GM19238 (cell line): ENCODE data around the gene RIPK3.

ENCODE experiments used
- DNase-seq: peaks from one replicate; pipeline ENCODE4 v3.0.0; 2011; ENCODE audit warnings: low spot score; ENCODE audit not compliant: insufficient read length

The RIPK3 gene

DNA sequence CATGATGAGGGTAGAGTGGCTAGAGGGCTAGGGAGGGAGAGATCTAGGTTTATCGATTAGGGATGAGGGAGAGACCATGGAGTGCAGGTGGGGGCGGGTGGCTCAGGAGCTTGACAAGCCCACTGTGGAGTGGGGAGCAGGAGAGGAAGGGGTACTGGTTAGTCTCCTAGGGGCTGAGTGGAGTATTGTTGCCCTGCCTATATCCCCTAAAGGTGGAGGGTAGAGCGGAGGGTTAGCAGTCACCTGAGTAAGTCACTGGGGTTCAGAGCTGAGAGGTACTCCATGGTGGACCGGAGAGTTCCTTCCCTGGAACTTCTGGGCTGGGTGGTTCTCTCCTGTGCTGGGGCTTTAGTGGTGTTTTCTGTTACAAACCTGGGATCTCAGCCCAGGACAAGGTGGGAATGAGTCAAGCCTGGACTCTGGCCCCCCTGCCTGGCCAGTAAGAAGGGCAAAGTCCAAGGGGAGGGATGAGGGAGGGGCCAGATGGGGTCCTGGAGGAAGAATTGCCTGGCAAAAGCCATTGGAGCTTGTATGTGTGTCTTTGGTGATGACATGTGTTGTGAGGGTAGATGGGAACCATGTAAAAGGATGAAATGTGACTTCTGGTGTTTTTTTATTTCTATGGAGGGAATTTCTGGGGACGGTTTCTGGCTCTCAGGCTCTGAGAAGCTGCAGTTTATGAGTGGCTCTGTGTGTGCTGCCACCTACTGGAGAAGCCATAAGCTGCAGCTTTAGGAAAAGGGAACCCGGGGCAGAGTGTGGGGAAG is 32.0 kb downstream of the RIPK3 start, which contains the start of gene CIDEB:
Gene CIDEB (minus strand): TSS at position 403 of the 767 bp plus-strand sequence. CDS start 119 bp downstream, at position 284.
- peak; percentile 54 for DNase-seq

DNA sequence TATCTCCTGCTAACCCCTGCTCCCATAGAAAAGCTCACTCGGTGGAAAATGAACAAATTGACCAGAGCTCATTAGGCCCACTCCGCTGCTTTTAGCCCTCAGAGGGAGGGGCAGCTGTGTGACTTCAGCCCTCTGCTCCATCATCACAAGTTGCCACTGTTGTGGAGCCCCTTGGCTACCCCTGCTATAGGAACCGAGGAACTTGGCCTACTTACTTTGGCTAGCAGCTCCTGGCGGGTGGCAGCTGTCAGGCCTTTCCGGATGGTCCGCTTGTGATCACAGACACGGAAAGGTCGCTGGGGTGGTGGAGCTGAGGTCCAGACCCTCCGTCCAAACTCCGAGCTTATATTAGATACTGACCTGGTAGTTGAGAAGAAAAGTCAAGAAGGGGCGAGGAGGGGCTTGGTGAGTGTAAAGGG is 32.6 kb downstream of the RIPK3 start:
- DNase-seq = no peak

DNA sequence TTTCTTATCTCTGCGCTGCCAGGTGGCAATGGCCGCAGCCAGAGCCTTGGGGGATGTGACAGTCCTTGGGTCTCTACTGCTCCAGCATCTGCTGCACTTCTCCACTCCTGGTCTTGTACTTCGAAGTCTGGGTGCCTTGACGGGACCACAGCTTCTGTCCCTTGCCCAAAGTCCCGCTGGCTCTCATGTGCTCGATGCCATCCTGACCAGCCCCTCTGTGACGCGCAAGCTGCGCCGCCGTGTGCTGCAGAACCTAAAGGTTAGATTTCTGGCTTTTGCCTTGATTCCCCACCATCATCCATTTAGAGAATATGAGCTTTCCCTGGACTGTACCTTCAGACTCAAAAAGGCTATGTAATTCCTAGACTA is 35.8 kb downstream of the RIPK3 start:
- DNase-seq = no peak

DNA sequence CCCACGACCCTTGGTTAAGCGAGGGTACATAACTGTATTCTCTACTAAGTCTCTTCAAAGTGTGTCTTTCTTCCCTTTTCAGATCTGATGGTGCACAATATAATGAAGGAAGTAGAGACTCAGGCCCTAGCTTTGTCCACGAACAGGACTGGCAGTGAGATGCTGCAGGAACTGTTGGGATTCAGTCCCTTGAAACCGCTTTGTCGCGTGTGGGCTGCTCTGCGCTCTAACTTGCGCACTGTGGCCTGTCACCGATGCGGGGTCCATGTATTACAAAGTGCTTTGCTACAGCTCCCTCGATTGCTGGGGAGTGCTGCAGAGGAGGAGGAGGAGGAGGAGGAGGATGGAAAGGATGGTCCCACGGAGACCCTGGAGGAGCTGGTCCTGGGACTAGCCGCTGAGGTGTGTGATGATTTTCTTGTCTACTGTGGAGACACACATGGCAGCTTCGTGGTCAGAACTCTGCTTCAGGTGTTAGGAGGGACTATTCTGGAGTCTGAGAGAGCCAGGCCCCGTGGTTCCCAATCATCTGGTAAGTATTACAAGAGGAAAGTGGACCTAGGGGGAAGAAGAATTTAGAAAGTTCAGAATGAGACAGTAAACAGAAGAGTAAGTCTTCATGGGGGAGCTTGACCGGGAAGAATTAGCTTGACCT is 39.3 kb downstream of the RIPK3 start:
- DNase-seq = no peak

DNA sequence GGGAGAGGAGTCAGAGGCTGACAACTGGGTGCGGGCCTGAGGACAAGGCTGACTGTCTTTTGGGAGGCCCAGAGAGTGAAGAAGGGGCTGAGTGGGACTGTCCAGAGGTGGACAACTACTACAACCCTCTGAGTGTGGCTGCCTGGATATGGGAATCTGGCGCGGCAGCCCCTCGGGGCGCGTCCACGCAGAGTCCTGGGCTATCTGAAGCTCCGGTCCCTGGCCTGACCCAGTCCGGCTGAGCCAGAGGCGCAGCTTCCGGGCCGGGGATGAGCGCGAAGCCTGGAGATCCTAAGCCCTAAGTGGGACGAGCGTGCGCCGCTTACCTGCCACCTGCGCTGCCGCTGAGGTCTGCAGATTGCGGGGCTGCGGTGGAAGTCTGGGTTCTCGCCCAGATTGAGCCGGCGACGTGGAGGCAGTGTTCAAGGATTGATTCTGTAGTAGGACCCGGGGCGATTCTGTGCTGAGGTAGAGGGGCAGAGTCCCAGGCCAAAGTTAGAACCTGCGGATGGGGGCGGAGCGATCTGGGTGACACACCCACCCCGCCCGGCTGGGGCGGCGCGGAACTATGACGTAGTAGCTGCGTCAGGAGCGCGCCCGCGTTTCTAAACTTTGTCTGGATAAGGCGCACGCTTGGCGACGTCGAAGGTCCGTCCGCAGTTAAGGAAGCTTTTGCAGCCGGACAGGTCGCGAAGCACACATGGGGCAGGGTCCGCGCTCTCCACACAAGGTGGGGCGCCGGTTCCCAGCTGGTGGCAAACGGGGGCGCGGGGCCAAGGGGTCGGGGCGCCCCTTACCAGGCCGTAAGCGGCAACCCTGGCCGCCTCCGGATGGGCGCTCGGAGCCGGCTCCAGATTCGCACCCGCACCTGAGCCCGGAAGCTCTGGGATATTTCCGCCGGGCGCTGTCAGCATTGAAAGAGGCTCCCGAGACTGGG is 40.3 kb downstream of the RIPK3 start, which contains the start of the genes DHRS1 and NOP9:
Gene DHRS1 (minus strand): TSS at position 526 of the 937 bp plus-strand sequence. CDS start 674 bp downstream, outside the sequence.
Gene NOP9 (plus strand): TSS at position 596 of the 937 bp plus-strand sequence. CDS start 105 bp downstream, at position 701.
- peak; percentile 91 for DNase-seq

DNA sequence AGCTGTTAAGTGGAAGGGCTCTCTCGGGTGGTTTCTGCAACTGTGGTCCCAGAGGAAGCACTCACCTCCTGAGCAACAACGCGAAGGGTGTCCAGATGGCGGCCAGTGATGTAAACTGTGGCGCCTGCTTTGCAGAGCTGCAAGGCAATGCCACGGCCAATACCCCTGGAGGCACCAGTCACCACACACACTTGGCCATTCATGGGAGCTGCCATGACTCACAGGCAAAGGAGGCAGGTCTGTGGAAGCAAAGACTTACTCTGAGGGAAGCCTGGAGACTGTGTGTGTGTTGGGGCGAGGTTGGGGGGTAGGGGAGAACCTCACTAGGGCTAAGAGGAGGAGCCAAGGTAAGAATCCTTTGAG is 40.9 kb downstream of the RIPK3 start:
- no peak for DNase-seq

DNA sequence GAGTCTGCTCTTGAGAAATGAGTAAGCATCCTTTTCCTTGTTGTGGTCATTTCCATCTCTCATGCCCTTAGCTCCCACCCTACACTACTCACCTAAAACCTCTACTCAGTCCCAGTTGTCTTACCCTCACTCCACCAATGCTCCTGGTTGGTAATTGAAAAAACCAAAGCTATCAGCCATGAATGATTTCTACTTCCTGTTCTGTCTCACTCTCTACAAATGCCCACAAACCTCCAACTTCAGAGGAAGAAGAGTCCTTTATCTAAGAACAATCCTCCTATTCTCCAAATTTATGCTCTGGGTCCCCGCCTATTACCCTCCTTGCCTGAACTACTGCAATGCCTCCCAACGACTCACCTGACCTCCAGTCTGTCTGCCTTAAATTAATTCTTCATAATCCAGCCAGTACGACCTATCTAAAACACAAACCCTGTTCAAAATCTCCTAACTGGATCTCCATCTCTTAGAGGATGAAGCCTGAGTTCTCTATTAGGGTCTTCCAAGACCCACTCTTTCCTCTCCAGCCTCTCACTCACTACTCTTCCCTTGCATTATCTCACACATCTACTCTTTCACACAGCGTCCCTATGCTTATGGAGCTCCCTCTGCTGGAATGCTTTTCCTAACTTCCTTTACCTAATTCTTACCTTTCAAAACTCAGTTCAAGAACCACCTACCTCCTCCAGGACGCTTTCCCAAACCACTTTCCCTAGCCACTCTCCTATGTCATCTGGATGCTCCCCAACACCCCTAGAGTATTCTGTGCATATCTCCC is 42.4 kb downstream of the RIPK3 start:
- DNase-seq = no peak

DNA sequence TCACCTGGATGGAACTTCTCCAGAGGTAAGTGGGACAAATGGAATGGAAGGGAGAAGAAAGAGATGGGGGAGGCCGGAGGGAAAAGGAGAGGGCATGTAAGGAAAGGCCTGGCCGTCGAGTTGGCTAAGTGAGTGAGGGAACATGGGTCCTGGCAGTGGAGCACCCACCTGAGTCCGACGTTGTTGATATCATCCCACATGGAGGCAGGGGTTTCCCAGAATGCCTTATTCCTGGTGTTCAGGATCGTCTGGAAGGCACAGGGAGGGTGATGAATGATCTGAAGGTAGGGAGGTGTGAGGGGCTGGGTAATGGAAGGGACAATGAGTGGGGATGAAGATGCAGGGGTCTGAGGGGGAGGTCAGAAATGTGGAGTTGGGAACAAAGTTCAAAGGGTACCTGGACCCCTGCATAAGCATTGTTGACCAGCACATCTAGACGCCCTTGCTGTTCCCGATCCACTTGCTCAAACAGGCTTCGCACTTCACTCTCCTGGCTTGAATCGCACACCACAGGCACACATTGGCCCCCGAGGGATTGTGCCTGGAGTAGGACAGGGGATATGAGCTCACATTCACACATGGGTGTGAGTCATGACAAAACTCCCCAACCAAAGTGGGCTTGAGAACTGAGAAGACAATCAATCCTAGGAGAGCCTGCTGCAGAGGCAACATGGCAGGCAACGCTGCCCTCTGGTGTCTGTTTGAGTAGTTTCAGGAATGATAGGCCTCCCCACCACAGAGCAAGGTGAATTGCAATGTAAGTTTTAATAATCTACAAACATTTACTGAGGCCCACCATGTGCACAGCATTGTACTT is 43.2 kb downstream of the RIPK3 start:
- DNase-seq = peak; percentile 72

DNA sequence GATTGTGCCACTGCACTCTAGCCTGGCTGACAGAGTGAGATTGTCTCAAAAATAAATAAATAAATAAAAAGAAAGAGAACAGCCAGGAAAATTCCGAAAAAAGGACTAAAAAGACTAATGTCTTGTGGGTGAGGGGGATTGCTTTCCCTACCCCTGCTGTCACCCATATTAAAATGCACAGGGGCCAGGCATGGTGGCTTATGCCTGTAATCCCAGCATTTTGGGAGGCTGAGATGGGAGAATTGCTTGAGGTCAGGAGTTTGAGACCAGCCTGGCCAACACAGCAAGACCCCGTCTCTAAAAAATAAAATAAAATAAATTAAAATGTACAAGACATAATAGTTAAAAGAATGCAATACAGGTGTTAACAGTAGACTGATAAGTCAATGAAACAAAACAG is 46.3 kb downstream of the RIPK3 start:
- DNase-seq = no peak

DNA sequence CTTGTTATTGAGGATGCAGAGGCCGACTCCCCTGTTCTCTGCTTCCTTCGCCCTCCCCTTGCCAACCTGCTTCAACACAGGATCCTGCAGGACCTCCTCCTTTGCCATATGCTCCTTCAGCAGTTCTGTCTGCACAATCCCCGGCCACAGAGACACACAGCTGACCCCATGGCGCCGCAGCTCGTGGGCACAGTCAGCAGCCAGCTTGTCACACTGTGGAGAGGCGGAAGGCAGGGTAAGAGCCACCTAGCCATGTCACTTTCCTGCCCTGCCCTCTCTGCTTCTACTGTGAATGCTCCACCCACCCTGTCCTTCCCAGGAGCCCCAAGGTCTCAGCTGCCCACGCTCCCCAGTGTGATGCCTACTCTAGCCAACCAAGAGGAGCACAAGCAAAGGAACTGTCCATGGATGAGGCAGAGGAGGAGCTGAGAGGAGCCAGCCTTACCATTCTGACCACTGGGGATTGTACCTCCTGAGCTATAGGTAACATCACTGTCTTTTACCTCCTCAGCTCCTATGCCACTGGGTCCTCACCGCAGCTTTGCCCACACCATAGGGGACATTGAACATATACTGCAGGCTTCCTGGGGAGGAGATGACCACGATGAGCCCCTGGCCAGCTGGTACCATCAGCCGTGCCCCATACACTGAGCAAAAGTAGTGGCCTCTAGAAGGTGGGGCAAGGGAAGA is 47.5 kb downstream of the RIPK3 start:
- no peak for DNase-seq

DNA sequence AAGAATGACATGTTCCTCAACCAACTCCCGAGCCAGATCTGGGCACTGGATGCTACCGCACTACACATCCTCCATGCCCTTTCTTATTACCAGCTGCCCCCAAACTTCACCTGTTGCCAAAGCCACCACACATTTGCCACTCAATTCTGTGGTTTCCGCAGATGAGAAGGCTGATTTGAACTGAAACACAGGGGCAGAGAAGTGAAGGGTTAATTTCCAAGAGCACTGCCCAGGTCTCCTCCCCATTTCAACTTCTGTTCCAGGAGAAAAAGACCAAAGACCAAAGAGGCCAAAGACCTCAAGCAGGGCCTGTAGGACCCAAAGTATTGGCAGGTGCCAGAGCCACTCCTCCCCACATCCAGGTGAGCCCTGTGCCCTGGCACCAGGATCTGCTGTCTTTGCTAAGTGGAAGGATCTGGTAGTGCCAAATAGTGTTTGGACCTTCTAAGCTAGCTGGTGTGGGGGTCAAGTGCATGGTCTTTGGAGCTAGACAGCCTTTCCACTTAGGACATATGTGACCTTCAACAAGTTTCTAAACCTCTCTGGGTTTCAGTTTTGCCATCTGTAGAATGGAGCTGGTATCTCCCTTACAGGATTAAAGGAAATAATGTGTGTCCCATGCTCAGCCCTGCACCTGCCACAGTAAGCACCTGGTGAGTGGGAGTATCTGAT is 48.2 kb downstream of the RIPK3 start:
- no peak for DNase-seq

DNA sequence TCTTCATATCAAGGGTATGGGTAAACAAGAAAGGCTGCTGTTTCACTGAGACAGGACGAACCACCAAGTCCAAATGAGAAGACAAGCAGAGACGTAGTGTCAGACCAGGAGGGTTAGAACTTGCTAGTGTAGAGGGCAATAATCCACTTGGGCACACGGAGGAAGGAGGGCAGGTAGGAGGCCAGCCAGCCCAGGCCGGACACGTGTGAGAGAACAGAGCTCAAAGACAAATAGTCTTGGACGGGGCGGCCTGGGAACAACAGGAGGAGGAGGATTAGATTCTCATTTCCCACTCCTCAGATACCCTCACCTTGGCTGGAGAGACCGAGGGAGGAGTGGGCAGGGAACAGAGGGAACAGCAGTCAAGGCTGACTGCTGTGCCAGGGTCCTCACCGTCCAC is 49.0 kb downstream of the RIPK3 start:
- DNase-seq = no peak

DNA sequence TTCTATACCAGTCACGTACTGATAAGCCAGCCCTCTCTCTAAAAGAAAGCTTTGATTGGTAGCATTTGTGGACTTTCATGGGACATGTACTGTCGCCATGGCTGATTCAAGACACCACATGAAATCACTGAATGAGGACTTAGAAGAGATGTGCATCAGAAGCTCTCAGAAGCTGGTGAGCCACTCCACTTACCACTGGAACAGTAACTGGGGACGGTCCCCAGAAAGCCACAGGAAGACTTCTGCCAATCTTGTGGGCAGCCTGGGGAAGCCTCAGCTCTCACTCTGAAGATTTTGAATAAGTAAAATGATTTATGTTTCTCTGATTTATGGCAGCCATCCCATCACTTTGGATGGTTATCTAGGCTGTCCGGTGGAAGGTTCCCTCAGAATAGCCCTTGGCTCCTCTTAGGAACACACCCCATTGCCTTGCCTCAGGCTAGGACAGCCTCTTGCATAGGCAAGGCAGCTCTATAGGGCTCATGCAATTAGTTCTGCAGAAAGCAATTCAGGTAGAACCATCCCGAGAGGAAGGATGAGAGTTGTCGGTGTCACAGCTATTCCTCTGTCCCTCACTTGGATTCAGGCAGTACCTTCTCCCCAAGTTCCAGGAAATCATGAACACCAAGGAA is 50.0 kb downstream of the RIPK3 start:
- DNase-seq = no peak

DNA sequence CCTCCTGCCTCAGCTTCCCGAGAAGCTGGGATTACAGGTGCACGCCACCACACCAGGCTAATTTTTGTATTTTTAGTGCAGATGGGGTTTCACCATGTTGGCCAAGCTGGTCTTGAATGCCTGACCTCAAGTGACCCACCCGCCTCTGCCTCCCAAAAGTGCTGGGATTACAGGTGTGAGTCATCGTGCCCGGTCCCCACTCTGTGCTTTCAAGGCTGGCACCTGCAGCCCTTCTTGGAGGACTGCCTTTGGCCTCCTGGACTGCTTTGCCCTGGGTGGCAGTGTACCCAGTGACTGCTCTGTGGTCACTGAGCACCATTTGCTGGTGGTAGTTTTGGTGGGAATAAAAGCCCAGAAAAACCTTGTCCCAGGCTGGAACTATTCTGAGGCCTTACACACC is 52.8 kb downstream of the RIPK3 start:
- DNase-seq = no peak
